Ammon's horn (tissue), 1 donor: ENCODE data around the gene CRYBB2.
"Not testable (repeated sequence)": the region's sequence is repeated elsewhere in the genome, so short reads cannot be mapped to it uniquely, and the experiment has no call there.

ENCODE experiments used
- DNase-seq: peaks from one replicate; pipeline ENCODE4 v3.0.0-alpha.2; 2016; ENCODE audit warnings: low spot score

Gene CRYBB2

GRCh38 chr22:25199731-25200520, 19.5 kb upstream of the CRYBB2 start, which contains the start of gene CRYBB3:
Gene CRYBB3, plus strand, starts transcription at chr22:25199858. Its CDS starts 1,539 bp downstream, at chr22:25201397.
- DNase-seq = peak; percentile 23

DNA sequence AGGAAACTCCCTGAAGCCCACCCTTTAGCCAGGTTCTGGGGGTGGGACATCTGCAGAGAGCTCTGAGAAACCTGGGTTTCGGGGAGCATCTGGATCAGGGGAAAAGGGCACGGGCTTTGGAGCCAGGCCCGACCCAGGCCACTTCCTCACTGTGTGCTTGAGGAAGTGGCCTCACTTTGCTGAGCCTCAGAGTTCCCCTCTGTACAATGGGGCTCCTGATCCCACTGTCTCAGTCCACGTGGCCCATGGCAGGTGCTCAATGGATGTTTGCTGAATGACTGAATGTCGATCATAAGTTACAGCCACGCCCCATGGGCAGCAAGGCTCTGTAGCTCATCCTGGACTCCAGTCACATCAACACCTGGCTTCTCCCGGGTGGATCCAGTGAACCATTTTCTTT, 18.5 kb upstream of the CRYBB2 start:
- no peak for DNase-seq

DNA sequence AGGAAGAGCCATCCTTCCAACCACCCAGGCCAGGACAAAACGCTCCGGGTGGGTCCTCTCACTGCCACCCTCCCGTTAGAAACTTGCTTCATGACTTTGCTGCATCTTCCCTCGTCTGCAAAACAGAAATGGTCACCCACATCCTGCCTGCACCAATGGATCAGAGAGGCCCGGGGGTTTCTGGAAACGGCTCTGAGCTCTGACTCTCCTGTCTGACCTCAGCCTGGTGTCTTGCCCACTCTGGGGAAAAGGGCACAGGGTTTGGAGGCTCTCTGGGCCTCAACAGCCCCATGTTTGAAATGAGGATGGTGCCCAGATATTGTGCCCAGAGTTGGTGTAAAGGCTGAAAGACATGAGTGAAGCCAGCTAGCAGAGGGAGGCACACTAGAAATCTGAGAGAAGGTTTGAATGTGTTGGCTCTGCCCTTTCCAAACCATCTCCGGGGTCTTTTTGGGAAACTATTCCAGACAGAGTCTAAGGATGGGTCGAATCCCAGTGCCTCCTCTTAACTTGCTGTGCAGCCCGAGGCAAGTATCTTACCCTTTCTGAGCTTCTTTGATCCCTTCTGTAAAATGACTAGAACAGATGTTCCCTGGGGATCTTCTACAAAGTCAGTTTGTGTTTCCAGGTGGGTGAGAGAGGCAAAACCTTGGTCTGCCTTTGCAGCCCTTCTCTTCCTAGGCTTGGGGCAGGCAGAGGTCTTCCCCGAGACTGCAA, 17.7 kb upstream of the CRYBB2 start:
- DNase-seq = no peak

GRCh38 chr22:25202290-25202921, 17.0 kb upstream of the CRYBB2 start:
- DNase-seq = peak; percentile 77

DNA sequence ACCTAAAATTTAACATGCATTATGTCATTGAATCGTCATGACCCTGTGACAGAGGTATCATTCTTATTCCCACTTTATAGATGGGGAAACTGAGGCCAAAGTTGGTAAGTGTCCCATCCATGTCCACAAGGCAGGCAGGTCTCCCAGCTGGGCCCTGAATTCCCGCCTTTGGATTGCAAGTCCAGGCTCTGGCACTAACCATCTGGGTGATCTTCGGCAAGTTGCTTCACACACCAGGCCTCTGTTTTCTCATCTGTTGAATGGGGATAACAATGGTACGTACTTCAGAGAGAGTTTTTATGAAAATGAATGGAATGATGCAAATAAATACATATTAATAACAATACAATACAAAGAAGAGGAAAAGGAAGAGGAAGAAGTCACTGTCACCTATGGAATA, 16.4 kb upstream of the CRYBB2 start:
- no peak for DNase-seq

- DNase-seq = not testable (repeated sequence)
Observed at GRCh38 chr22:25204547-25204946, 14.9 kb upstream of the CRYBB2 start.

DNA sequence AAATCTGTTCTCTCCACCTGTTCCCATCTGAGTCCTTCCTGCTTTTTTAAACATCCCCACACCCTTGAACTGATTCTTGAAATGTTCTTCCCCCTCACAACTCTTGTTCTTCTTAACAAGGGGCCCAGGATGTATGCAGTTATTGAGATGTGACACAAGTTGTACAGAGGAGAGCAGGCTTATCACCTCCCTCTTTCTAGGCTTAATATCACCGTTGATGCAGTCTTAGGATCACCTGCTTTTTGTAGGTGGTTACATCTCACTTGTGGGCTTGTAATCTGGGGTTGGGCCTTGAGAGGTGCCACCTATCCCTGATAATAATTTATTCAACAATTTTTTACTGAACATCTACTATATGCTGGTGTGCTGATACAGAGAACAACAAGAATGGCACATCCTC, 13.6 kb upstream of the CRYBB2 start:
- no peak for DNase-seq

DNA sequence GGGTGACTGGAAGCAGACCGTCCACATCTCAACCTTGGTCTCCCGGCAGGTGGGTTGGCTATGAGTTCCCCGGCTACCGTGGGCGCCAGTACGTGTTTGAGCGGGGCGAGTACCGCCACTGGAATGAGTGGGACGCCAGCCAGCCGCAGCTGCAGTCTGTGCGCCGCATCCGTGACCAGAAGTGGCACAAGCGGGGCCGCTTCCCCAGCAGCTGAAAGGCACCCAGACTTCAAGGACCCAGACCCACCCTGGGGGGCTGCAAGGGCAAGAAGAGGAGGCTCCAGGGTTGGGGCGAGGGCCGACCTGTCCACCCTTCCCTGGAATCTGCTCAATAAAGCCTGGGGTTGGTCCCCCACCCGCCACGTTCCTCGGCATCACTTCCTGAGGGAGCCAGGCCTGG, 12.4 kb upstream of the CRYBB2 start:
- no peak for DNase-seq

DNA sequence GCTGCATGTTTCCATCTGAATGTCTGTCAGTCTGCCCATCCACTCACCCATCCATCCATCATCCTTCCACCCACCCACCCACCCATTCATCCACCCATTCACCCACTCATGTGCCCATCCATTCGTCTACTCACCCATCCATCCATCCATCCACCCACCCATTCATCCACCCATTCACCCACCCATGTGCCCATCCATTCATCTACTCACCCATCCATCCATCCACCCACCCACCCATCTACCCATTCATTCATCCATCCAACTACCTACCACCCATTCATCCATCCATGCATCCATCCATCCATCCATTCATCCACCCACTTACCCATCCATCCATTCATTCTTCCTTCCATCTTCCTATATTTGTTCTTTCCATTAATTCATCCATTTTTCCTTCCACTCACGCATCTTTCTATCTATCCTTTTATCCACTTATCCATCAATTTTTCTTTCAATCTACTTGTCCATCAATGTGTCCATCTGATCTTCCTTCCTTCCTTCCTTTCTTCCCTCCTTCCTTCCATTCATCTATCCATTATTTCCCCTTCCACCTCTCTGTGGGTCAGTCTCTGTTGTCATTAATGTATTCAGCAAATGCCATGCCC, 11.8 kb upstream of the CRYBB2 start:
- no peak for DNase-seq

DNA sequence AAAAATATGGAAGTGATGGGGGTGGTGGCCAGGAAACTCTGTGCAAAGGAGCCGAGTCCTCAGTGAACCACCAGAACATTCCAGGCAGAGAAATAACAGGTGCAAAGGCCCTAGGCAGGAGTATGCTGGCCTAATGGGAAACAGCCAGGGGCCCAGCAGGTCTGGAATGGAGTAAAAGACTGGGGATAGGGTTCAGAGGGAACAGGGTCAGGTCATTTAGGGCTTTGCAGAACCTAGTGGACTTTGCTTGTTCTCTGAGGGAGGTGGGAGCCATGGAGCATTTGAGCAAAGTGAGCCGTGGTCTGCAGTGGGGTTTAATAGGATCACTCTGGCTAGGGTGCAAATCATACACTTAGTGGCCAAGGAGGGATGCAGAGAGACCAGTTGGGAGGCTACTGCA, 11.1 kb upstream of the CRYBB2 start:
- no peak for DNase-seq

- DNase-seq = no peak
Observed at GRCh38 chr22:25208743-25209505, 10.5 kb upstream of the CRYBB2 start.

- no peak for DNase-seq
Observed at GRCh38 chr22:25210793-25211192, 8.6 kb upstream of the CRYBB2 start.

DNA sequence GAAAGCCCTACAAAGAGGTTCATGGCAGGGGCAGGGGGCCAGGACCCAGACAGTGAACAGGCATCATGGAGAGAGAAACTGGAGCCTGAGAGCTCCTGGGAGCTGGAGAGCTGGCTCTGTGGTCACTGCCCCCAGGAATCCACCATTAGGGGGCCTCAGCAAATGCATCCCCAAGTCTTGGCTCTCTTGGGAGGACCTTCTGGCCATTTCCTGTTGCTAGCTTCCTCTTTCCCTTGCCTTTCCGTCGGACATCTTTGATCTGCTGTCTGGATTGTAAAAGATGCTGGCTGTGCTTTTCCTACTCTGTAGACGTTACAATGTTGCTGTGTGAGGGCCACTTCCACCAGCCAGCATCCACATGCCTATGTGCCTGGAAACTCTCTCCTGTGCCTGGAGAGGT, 7.1 kb upstream of the CRYBB2 start:
- no peak for DNase-seq

- DNase-seq = no peak
Observed at GRCh38 chr22:25213221-25213620, 6.2 kb upstream of the CRYBB2 start.

GRCh38 chr22:25216230-25216629, 3.2 kb upstream of the CRYBB2 start:
- DNase-seq = no peak

DNA sequence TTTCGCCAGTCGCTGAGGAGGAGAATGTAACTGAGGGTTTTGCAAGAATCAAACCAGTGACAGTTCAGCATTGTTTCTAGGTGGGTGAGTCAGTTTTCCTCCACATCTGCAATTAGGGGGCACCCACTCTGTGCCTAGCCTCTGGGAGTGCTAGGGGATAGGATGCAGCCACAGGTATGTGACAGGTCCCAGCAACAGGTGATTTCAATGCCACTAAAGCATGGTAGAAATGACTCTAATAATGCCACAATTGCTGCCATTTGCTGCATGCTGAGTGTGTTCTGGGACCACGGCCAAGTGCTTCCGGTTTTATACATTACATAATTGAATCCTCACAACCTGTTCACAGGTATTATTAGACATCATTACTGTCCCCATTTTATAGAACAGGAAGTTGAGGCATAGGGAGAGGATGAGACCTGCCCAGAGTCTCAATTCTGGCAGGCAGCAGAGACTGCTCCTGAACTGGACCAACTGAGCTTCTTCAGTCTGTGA, 556 bp downstream of the CRYBB2 start:
- DNase-seq = no peak

GRCh38 chr22:25221790-25222189, 2.4 kb downstream of the CRYBB2 start:
- no peak for DNase-seq

GRCh38 chr22:25223269-25223850, 3.9 kb downstream of the CRYBB2 start:
- no peak for DNase-seq

DNA sequence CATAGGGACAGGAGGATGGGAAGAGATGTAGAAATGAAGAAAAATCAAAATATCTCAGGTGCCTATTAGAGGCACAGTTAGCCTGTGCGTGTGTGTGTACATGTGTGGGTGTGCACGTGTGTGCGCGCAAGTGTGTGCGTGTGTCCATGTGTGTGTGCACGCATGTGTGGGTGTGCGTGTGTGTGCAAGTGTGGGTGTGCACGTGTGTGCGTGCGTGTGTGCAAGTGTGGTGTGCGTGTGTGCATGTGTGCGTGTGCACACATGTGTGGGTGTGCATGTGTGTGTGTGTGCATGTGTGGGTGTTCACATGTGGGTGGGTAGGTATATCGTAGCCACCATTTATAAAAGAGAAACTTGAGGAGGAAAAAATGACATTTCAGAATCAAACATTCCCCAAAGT, 9.4 kb downstream of the CRYBB2 start:
- no peak for DNase-seq

GRCh38 chr22:25230760-25231159, 11.3 kb downstream of the CRYBB2 start:
- DNase-seq = not testable (repeated sequence)

GRCh38 chr22:25232301-25232700, 12.9 kb downstream of the CRYBB2 start:
- DNase-seq = no peak
